Effector memory CD8-positive, alpha-beta T cell (primary cell): Measurements from ENCODE around the gene IRAK3.
A peak's percentile ranks its signal among the peaks of the same experiment; 100 is the strongest.

Experiments
- ATAC-seq: fragments of 150-1000 bp; cut with Tn5 transposase; replicated peaks from 2 replicates; pipeline ENCODE4 v1.10.0; 2021; ENCODE audit warnings: mild to moderate bottlenecking, moderate library complexity
- DNase-seq, 3 experiments: peaks; one replicate each; pipeline ENCODE4 v3.0.0; 2021
- H3K27ac Mint-ChIP-seq, 2 donors: one replicate each; pipeline ENCODE4 v1.8.0; 2022; ENCODE audit warnings: mild to moderate bottlenecking in 2 of 2, mixed read lengths in 2 of 2, moderate library complexity in 2 of 2
- H3K27me3 Mint-ChIP-seq, 2 donors: one replicate each; pipeline ENCODE4 v1.8.0; 2022; ENCODE audit warnings: mixed read lengths in 2 of 2
- H3K36me3 Mint-ChIP-seq: one replicate; pipeline ENCODE4 v1.8.0; 2022; ENCODE audit warnings: mild to moderate bottlenecking, moderate library complexity, mixed read lengths; ENCODE audit not compliant: insufficient read depth
- H3K4me1 Mint-ChIP-seq, 2 donors: one replicate each; pipeline ENCODE4 v1.8.0; 2022; ENCODE audit warnings: low read depth in 2 of 2, mixed read lengths in 2 of 2
- H3K4me3 Mint-ChIP-seq, 2 donors: one replicate each; pipeline ENCODE4 v1.8.0; 2022; ENCODE audit warnings: mild to moderate bottlenecking in 2 of 2, mixed read lengths in 2 of 2, moderate library complexity in 2 of 2
- H3K9me3 Mint-ChIP-seq, 2 donors: one replicate each; pipeline ENCODE4 v1.8.0; 2022; ENCODE audit warnings: mixed read lengths in 2 of 2
- total RNA-seq, 9 experiments: gene quantifications; one replicate each; lab custom pipeline; 2026; lab: John Stamatoyannopoulos, UW

The IRAK3 gene, protein sequence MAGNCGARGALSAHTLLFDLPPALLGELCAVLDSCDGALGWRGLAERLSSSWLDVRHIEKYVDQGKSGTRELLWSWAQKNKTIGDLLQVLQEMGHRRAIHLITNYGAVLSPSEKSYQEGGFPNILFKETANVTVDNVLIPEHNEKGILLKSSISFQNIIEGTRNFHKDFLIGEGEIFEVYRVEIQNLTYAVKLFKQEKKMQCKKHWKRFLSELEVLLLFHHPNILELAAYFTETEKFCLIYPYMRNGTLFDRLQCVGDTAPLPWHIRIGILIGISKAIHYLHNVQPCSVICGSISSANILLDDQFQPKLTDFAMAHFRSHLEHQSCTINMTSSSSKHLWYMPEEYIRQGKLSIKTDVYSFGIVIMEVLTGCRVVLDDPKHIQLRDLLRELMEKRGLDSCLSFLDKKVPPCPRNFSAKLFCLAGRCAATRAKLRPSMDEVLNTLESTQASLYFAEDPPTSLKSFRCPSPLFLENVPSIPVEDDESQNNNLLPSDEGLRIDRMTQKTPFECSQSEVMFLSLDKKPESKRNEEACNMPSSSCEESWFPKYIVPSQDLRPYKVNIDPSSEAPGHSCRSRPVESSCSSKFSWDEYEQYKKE
- 0 to 0.61 (median 0.25) reads per million in 9 experiments for total RNA-seq

DNA sequence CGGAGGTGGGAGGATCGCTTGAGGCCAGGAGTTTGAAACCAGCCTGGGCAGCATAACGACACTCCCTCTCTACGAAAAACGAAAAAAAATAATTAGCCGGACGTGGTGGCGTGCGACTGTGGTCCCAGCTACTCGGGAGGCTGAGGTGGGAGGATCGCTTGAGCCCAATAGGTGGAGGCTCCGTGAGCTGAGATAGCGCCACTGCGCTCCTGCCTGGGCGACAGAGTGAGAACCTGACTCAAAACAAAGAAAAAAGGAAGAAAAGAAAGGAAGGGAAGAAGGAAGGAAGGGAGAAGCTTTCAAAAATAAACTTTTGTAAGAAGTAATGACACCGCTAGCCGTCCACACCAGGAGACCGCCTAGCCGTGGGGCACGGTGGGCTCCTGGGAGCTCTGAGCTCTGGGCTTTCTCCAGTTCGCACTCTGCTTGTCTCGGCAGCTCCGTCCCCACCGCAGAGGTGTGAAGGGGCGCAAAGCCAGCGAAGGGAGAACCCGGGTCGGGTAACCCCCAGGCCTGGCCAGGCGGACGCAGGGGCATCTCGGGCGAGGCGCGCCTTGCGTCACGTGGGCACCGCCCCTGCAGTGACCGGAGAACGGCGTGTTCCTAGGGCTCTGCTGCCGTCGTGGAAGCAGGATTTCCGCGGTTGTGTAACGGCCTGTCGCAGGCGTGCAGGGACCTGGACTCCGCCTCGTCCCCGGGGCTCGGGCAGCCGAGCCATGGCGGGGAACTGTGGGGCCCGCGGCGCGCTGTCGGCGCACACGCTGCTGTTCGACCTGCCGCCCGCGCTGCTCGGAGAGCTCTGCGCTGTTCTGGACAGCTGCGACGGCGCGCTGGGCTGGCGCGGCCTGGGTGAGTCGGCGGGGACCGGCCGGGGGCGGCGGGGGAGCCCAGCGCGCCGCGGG lies at the start of gene IRAK3:
TSS of gene IRAK3 (plus strand) at position 631 of the 902 bp plus-strand sequence. CDS start at position 717, 86 bp downstream.
- peak within 1 kb of the TSS; percentile 60 to 65 for H3K4me3 Mint-ChIP-seq
- peak; percentile 75 for ATAC-seq
- no peaks in the 10 kb centered on the region for H3K36me3 Mint-ChIP-seq
- H3K9me3 Mint-ChIP-seq, result peaks cover 3 to 10% of the 10 kb centered on the region in 2 donors
- H3K27me3 Mint-ChIP-seq, result peaks cover 67 to 74% of the 10 kb centered on the region in 2 donors
- peak; percentile 8 to 30 (median 15) for DNase-seq
- peaks cover 3% of the 10 kb centered on the region in 2 donors for H3K4me1 Mint-ChIP-seq
- H3K27ac Mint-ChIP-seq, result no peak within 1 kb of the TSS

DNA sequence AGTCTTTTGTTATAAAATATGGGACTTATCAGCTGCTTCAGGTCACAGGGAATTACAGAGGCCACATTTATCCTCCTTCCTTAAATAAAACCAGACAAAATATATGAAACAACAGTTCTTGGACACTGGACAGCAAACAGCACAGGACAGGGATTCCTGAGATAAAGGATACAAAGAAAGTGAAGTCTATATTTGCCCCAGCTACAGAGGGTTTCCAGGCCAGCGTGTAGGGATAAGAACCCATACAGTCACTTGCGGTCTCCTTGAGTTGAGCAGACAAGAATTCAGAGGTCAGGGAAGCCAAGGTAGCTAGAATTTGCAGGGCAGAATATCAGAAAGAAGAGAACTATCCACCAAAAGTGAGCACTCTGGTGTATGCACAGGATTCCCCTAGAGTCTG lies 49.7 kb upstream of the IRAK3 start:
- H3K9me3 Mint-ChIP-seq, result peaks cover 0 to 11% of the 10 kb centered on the region in 2 donors
- DNase-seq (no peak), ATAC-seq (no peak)
- H3K4me1 Mint-ChIP-seq, result no peaks in the 10 kb centered on the region
- H3K36me3 Mint-ChIP-seq, result peaks cover 41% of the 10 kb centered on the region
- H3K4me3 Mint-ChIP-seq, result no peak overlapping the region
- no peaks in the 10 kb centered on the region for H3K27me3 Mint-ChIP-seq
- H3K27ac Mint-ChIP-seq, result no peak overlapping the region

DNA sequence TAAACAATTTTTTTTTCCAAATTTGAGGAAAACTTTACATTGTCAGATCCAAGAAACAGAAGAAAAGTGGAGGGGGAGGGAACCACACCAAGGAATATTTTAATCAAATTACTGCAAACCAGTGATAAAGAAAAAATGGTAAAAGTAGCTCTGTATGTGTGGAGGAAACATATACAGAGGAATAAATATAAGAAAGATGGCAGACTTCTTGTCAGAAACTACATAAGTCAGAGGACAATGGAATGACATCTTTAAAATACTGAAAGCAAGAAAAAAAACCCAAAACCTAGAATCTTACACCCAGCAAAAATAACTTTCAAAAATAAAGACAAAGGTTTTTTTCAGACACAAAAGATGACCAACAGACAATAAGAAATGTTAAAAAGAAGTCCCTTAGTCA lies 48.3 kb upstream of the IRAK3 start:
- Mint-ChIP-seq H3K36me3 (peaks cover 50% of the 10 kb centered on the region), H3K27ac (peak overlapping the region in 1 of 2 donors; percentile 10), H3K9me3 (peaks cover 0 to 11% of the 10 kb centered on the region in 2 donors), H3K4me1 (peaks cover 0 to 6% of the 10 kb centered on the region in 2 donors), H3K4me3 (no peak overlapping the region), H3K27me3 (no peaks in the 10 kb centered on the region)
- no peak for DNase-seq
- ATAC-seq, result no peak

GRCh38 chr12:66141299-66141698 lies 47.7 kb upstream of the IRAK3 start:
- Mint-ChIP-seq H3K27ac (no peak overlapping the region), H3K4me3 (no peak overlapping the region), H3K27me3 (no peaks in the 10 kb centered on the region), H3K9me3 (peaks cover 0 to 11% of the 10 kb centered on the region in 2 donors), H3K36me3 (peaks cover 48% of the 10 kb centered on the region), H3K4me1 (peaks cover 0 to 6% of the 10 kb centered on the region in 2 donors)
- DNase-seq (no peak), ATAC-seq (no peak)

GRCh38 chr12:66142826-66143225 lies 46.2 kb upstream of the IRAK3 start:
- no peak overlapping the region for H3K4me3 Mint-ChIP-seq
- DNase-seq (no peak), ATAC-seq (no peak)
- H3K27ac Mint-ChIP-seq, result no peak overlapping the region
- H3K36me3 Mint-ChIP-seq, result peaks cover 38% of the 10 kb centered on the region
- peaks cover 0 to 6% of the 10 kb centered on the region in 2 donors for H3K4me1 Mint-ChIP-seq
- peaks cover 0 to 11% of the 10 kb centered on the region in 2 donors for H3K9me3 Mint-ChIP-seq
- no peaks in the 10 kb centered on the region for H3K27me3 Mint-ChIP-seq

DNA sequence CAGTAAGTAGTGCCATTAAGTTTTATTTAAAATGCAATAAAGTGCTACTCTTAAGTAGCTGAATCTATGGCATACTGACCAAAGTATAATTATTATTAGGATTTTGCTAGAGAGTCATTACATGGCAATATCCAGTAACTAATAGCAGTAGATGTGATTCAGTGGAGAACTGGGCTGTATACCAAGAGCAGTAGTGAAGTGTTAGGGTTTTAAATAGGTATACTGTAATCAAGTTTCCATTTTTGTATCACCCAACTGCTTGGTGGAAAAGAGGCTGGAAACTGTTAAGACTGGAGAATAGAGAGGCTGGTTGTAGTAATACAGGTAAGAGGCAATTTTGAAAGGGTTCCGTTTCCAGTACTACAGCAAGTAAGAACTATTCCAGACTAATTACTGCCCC lies 45.1 kb upstream of the IRAK3 start:
- Mint-ChIP-seq H3K4me3 (no peak overlapping the region), H3K9me3 (peaks cover 0 to 11% of the 10 kb centered on the region in 2 donors), H3K36me3 (peaks cover 34% of the 10 kb centered on the region), H3K27me3 (no peaks in the 10 kb centered on the region), H3K27ac (no peak overlapping the region), H3K4me1 (peaks cover 0 to 6% of the 10 kb centered on the region in 2 donors)
- DNase-seq, result no peak
- no peak for ATAC-seq

- Mint-ChIP-seq H3K27me3 (no peaks in the 10 kb centered on the region), H3K36me3 (peaks cover 41% of the 10 kb centered on the region), H3K27ac (peak overlapping the region; percentile 15 to 16), H3K9me3 (peaks cover 0 to 9% of the 10 kb centered on the region in 2 donors), H3K4me1 (peaks cover 0 to 6% of the 10 kb centered on the region in 2 donors), H3K4me3 (no peak overlapping the region)
- ATAC-seq (no peak), DNase-seq (no peak)
Observed at GRCh38 chr12:66144791-66145754, 43.9 kb upstream of the IRAK3 start.

DNA sequence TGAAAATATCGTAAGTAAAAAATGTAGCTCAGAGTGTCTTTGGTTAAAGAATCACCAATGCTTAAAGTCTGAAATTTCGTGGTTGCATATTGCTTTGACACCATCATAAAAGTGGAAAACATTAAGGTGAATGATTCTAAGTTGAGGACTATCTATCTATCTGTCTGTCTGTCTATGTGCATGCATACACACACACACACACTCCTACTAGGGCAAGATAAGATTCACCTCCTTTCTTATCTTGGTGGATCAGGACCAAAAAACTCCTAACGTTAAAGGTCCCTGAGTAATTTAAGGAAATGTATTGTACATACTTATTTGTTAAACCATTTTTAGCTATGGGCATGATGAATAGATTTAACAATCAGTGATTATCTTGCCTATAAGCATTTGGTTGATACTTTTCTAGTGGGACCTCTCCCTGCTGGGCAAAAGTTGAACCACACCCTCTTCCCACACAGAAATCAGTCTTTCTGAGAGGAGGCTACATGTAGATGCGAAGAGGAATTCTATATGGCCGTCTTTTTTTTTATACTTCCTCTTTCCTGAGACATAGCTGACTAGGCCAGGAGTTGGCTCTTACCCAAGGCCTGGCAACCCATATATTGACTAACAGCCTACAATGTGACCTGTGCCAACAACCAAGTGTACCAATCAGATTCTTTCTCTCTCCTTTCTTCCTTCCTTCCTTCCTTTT lies 39.2 kb upstream of the IRAK3 start:
- H3K27me3 Mint-ChIP-seq, result no peaks in the 10 kb centered on the region
- DNase-seq, result no peak
- peaks cover 5 to 14% of the 10 kb centered on the region in 2 donors for H3K4me1 Mint-ChIP-seq
- H3K9me3 Mint-ChIP-seq, result no peaks in the 10 kb centered on the region
- peak overlapping the region in 1 of 2 donors; percentile 69 for H3K27ac Mint-ChIP-seq
- H3K36me3 Mint-ChIP-seq, result peaks cover 31% of the 10 kb centered on the region
- H3K4me3 Mint-ChIP-seq, result no peak overlapping the region
- no peak for ATAC-seq

DNA sequence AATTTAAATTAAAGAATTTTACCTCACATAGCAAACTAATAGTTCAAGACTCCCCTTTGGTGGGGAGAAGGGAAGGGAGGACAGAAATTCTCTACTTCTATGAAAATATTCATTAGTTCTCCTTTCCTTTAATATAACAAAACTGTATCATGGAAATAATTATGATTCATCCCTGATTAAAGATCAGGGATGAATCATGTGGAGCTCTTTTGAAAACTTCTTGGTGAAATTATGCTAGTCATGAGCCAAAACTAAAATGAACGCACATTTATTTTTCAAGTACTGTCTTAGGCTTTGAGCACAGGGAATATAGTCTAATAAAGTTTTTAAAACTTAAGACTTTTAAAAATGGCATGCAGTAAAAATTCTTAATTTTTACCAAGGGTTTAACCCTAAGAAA lies 36.3 kb upstream of the IRAK3 start:
- Mint-ChIP-seq H3K9me3 (no peaks in the 10 kb centered on the region), H3K4me1 (peaks cover 22 to 36% of the 10 kb centered on the region in 2 donors), H3K4me3 (no peak overlapping the region), H3K27me3 (no peaks in the 10 kb centered on the region), H3K27ac (no peak overlapping the region), H3K36me3 (peaks cover 25% of the 10 kb centered on the region)
- ATAC-seq (no peak), DNase-seq (no peak)

DNA sequence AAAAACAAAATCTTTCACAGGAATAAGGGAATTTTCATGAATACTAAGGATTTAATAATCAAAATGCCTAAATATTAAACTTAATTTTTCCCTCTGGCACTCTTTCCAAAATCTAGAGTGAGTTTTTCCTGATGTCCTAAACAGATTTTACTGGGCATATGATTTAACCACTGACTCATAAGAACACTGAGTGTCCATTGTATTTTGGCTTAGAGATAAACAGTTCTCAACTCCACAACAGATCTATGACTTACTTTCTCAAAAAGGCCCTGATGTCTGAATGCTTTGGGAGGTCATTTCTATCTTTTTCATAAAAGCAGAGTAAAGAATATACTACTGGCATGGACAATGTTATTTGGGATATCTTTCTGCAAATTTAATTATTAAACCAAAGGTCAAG lies 34.2 kb upstream of the IRAK3 start:
- Mint-ChIP-seq H3K4me1 (peaks cover 29 to 46% of the 10 kb centered on the region in 2 donors), H3K27ac (peak overlapping the region; percentile 39 to 47), H3K4me3 (no peak overlapping the region), H3K9me3 (no peaks in the 10 kb centered on the region), H3K36me3 (peaks cover 25% of the 10 kb centered on the region), H3K27me3 (no peaks in the 10 kb centered on the region)
- ATAC-seq, result no peak
- DNase-seq, result no peak

- H3K4me1 Mint-ChIP-seq, result peaks cover 32 to 47% of the 10 kb centered on the region in 2 donors
- DNase-seq (no peak), ATAC-seq (no peak)
- H3K27ac Mint-ChIP-seq, result peak overlapping the region; percentile 4 to 55
- peak overlapping the region in 1 of 2 donors; percentile 28 for H3K4me3 Mint-ChIP-seq
- H3K9me3 Mint-ChIP-seq, result no peaks in the 10 kb centered on the region
- no peaks in the 10 kb centered on the region for H3K27me3 Mint-ChIP-seq
- H3K36me3 Mint-ChIP-seq, result peaks cover 28% of the 10 kb centered on the region
Observed at GRCh38 chr12:66156654-66157053, 32.4 kb upstream of the IRAK3 start.

DNA sequence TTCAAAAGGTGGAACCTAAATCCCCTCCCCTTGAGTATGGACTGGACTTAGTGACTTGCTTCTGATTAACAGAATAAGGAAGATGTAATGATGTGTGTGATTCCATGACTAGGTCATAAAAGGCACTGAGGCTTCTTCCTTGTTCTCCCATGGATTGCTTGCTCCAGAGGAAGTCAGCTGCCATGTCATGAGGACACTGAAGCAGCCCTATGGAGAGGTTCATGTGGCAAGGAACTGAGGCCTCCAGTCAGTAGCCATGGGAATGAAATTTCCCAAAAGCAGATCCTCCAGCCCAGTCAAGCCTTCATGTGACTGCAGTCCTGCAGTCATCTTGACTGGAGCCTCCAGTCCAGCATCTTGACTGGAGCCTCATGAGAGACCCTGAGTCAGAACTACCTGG lies 29.9 kb upstream of the IRAK3 start:
- H3K4me1 Mint-ChIP-seq, result peaks cover 38 to 67% of the 10 kb centered on the region in 2 donors
- H3K9me3 Mint-ChIP-seq, result no peaks in the 10 kb centered on the region
- DNase-seq, result no peak
- H3K36me3 Mint-ChIP-seq, result peaks cover 23% of the 10 kb centered on the region
- no peak for ATAC-seq
- H3K27ac Mint-ChIP-seq, result no peak overlapping the region
- no peaks in the 10 kb centered on the region for H3K27me3 Mint-ChIP-seq
- H3K4me3 Mint-ChIP-seq, result no peak overlapping the region
